ENCODE results near the gene UFC1.
"Not testable (repeated sequence)": the region's sequence is repeated elsewhere in the genome, so short reads cannot be mapped to it uniquely, and the experiment has no call there.

Gene UFC1

DNA sequence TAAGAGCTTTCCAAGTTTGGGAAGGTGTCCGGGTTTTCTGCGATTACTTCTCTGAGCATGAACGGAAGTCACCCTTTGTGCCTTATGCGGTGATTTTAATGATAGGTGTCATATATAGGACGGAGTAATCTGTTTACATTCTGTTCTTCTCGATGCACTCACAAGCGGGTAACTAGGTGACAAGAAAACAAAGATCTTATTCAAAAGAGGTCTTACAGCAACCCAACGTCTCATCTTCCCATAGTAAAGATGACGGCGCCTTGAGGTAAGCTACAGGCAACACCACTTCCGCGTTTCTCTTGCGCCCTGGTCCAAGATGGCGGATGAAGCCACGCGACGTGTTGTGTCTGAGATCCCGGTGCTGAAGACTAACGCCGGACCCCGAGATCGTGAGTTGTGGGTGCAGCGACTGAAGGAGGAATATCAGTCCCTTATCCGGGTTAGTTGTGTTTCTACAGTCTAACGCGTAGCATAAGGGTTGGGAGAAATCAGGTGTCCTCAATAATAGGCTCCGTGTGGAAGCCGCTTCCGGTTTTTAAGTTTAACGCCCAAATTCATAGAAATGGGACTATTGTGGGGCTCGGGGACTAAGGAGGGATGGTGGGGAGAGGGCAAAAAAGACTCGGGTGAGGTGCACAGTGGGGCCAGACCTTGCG, at the start of gene UFC1:
UFC1 (plus strand) TSS at position 297 of the 656 bp plus-strand sequence; CDS start at position 317, 20 bp downstream.
- DNase-seq (ENCODE audit: low spot score): peak; percentile 79

DNA sequence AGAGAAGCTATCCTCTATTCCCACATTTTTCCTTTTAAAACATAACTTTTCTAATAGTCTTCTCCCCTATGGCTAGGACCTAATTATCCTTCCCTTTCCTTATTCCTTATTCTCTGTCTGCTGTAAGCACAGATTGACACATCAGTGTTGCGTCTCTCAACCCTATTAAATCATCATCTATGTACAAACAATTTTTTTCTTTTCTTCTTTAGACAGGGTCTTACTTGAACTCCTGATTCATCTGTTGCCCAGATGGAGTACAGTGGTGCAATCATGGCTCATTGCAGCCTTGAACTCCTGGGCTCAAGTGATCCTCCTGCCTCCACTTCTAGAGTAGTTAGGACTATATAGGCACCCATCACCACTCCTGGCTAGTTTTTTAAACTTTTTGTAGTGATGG, 47.3 kb upstream of the UFC1 start:
- no peak for DNase-seq (ENCODE audit: low spot score)

GRCh38 chr1:161111117-161111516, 42.7 kb upstream of the UFC1 start:
- DNase-seq (ENCODE audit: low spot score): no peak

DNA sequence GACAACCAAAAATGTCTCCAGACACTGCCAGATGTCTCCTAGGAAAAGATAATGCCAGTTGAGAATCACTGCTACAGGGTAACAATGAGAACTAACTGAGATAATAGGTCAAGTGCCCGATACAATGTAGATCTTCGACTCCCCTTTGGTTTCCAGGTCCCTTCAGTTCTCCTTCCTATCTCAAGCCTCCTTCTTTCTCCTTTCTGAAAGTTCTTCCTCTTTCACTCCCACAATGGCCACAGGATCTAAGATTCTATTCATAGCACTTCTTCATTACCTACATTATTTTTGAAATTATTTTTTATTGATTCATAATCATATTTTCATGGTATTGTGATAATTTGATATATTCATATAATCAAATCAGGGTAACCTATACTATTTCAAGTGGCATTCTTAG, 42.3 kb upstream of the UFC1 start:
- no peak for DNase-seq (ENCODE audit: low spot score)

DNA sequence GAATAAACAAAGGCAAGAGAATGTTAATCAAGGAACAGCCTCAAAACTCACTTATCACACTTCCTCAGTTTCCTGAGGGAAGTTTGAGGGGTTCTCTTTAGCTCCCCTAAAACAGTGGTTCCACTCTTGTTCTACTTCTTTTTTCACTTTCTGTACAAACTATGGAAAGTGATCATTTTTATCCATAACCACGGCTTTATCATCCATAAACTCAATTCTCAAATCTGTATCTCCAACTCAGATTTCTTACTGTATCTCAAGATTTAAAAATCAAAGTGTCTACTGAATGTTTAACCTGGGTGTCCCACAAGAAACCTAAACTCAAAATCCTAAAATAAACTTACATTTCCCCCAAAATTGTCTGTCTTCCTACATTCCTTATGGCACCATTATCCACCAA, 39.9 kb upstream of the UFC1 start:
- no peak for DNase-seq (ENCODE audit: low spot score)

DNA sequence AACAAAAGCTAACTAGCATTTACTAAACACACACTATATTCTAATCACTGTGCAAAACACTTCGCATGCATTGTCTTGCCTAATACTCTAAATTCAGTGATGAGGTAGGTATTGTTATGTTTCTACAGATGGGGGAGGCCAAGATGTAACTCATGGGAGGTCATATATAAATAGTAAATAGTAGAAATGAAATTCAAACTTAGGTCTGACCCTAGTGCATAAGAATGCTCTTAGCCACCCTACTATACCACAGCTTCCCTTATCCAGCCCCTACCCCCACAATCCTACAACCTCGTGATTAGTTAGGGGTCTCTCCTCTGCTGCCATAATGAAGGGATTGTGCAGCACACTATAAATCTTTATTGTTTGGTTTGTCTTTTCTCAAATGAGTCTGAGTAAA, 39.2 kb upstream of the UFC1 start:
- no peak for DNase-seq (ENCODE audit: low spot score)

DNA sequence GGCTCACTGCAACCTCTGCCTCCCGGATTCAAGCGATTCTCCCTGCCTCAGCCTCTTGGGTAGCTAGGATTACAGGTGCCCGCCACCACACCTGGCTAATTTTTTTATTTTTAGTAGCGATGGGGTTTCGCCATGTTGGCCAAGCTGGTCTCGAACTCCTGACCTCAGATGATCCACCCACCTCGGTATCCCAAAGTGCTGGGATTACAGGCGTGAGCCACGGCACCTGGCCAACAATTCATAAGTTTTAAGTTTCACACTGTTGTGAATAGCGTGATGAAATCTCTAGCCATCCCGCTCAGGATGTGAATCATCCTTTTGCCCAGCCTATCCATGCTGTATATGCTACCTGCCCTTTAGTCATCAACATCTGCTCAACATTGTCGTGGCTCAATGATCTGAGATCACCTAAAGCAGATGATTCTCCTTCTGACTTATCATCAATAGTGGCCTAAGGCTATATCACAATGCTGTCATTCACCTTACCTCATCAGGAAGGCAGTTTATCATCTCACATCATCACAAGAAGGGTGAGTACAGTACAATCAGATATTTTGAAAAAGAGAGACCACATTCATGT, 38.6 kb upstream of the UFC1 start:
- no peak for DNase-seq (ENCODE audit: low spot score)

GRCh38 chr1:161115961-161116360, 37.8 kb upstream of the UFC1 start:
- DNase-seq (ENCODE audit: low spot score): not testable (repeated sequence)

GRCh38 chr1:161117759-161118581, 35.8 kb upstream of the UFC1 start, which contains the start of the genes NIT1 and PFDN2:
TSS of gene NIT1 (plus strand) at chr1:161118105. CDS start at chr1:161118177, 72 bp downstream.
TSS of gene PFDN2 (minus strand) at chr1:161118037. CDS start at chr1:161118026, 11 bp downstream.
- DNase-seq (ENCODE audit: low spot score): peak; percentile 92

- no peak for DNase-seq (ENCODE audit: low spot score)
Observed at GRCh38 chr1:161119092-161119903, 34.5 kb upstream of the UFC1 start.

- DNase-seq (ENCODE audit: low spot score): no peak
Observed at GRCh38 chr1:161121042-161121650, 32.6 kb upstream of the UFC1 start.

DNA sequence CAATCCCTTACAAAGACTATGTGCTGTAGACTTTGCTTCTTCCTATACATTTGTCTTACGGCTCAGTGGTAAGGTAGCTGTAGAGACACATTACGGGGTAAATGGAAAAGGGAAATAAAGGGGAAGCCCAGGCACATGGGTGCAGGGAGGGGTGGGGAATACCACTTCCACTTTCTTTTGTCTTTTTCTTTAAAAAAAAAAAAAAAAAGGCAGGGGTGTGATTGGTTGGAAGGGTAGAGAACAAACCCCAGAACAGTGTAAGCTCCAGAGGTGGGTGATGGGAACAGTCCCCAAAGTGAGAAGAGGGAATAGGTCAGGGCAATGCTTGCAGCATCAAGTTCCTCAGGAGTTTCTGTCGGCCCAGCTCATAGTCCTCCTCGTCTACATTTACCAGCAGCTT, 31.9 kb upstream of the UFC1 start:
- no peak for DNase-seq (ENCODE audit: low spot score)

DNA sequence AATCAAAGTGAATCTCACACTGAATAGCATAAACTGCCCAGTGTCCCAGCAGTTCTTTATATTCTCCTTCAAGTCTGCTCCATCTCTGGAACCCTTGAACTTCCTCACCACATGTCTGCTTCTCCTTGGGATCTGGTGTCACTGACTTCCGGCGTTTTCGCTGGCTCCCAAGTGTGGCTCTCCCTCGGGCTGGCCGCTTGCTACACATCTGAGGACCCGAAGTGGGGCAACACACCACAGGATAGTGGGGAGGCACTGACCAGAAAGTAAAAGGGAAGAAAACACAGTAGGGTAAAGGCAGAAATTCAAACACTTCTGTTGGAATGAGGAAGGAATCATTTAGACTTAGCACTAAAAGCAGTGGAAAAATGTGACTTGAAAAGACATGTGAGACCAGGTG, 30.8 kb upstream of the UFC1 start:
- no peak for DNase-seq (ENCODE audit: low spot score)

- DNase-seq (ENCODE audit: low spot score): no peak
Observed at GRCh38 chr1:161127649-161128048, 26.1 kb upstream of the UFC1 start.

DNA sequence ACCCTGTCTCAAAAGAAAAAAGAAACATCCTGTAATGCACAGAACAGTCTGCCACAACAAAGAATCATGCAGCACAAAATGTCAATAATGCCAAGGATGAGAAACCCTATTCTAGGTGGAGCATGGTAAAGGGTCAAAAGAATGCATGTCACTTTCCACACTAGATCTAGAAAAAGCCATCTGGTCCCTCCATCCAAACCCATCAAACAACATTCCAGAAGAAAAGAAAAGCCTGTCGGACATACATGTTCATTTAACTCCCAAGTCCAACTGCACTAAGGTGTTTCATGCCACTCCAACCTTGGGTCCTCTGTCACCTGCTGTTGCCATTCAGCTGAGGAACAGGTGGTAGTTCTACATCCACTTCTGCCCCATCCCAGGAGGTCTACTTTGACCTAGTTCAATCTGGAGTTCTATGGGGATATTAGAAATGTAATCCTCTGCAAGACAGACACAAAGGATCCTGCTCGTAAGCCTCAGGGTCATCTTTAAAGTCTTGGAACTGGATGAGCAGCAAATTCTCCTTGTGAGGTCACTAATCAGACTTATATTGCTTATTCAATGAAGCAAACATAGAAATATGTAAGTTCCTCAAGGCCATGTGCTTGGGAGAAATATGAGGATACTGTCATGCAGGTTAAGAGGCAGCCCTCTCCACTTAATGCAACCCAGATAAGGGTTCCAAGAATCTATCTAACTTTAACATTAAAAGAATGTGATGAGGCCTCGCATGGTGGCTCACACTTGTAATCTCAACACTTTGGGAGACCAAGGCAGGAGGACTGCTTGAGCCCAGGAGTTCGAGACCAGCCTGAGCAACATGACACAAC, 25.0 kb upstream of the UFC1 start:
- DNase-seq (ENCODE audit: low spot score): no peak

- DNase-seq (ENCODE audit: low spot score): no peak
Observed at GRCh38 chr1:161130266-161130665, 23.5 kb upstream of the UFC1 start.

- peak; percentile 50 for DNase-seq (ENCODE audit: low spot score)
Observed at GRCh38 chr1:161131523-161132409, 22.0 kb upstream of the UFC1 start.

DNA sequence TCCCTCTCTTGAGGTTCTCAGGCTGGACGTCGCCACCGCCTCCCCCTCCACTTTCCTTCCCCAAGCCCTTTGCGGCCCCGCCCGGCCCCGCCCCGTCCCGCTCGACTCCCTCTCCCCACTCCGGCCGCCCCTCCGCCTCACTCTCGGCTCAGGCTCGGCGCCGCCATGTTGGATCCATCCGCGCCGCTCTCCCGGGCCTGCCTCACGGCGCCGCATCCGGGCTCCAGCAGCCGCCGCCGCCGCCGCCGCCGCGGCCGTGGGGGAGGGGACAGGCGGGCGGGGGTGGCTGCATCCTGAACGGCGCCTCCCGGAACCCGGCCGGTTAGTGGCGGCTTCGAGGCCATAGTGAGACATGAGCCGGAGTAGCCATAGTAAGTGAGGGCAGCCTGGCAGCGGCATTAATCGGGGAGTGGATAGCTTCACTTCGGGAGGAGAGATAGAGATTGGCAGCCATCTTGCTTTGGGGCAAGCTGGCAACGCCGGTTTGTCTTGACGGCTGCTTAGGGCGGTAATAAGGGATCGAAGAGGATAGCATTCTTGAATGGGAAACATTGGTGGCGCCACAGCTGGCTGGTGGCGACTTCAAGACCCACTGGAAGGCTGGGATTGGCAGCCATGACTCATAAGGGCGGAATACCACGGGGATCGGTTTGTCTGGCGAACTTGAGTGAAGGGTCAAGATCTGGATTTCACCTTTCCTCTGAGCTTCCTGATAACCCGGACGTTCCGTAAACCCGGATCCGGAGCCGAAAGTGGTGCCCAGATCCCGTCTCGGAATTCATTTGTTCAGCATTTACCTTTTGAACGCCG, 21.2 kb upstream of the UFC1 start, which contains the start of gene DEDD:
DEDD (minus strand) TSS at position 258 of the 810 bp plus-strand sequence. CDS start 8,205 bp downstream, outside the sequence.
- peak; percentile 95 for DNase-seq (ENCODE audit: low spot score)

All from ecto neural progenitor cell (in vitro differentiated cells).